ENCODE data around the gene GHRL.

GHRL gene

GRCh38 chr3:10292505-10293419 lies at the start of gene GHRL:
TSS of gene GHRL (minus strand) at chr3:10292947. CDS start at chr3:10290180, 2,767 bp downstream.
- DNase-seq (ENCODE audit: low spot score), result no peak

- no peak for DNase-seq (ENCODE audit: low spot score)
Observed at GRCh38 chr3:10341901-10342398, 49.2 kb upstream of the GHRL start.

GRCh38 chr3:10340476-10340875 lies 47.7 kb upstream of the GHRL start:
- DNase-seq (ENCODE audit: low spot score), result no peak

- DNase-seq (ENCODE audit: low spot score), result no peak
Observed at GRCh38 chr3:10340046-10340445, 47.3 kb upstream of the GHRL start.

- no peak for DNase-seq (ENCODE audit: low spot score)
Observed at GRCh38 chr3:10339376-10339955, 46.7 kb upstream of the GHRL start.

- DNase-seq (ENCODE audit: low spot score), result no peak
Observed at GRCh38 chr3:10338591-10339353, 46.0 kb upstream of the GHRL start.

GRCh38 chr3:10338164-10338470 lies 45.4 kb upstream of the GHRL start:
- no peak for DNase-seq (ENCODE audit: low spot score)

GRCh38 chr3:10337323-10338163 lies 44.8 kb upstream of the GHRL start:
- no peak for DNase-seq (ENCODE audit: low spot score)

- DNase-seq (ENCODE audit: low spot score), result no peak
Observed at GRCh38 chr3:10336761-10337160, 44.0 kb upstream of the GHRL start.

- no peak for DNase-seq (ENCODE audit: low spot score)
Observed at GRCh38 chr3:10335871-10336622, 43.3 kb upstream of the GHRL start.

GRCh38 chr3:10335190-10335738 lies 42.5 kb upstream of the GHRL start:
- DNase-seq (ENCODE audit: low spot score), result no peak

- no peak for DNase-seq (ENCODE audit: low spot score)
Observed at GRCh38 chr3:10334459-10334858, 41.7 kb upstream of the GHRL start.

- no peak for DNase-seq (ENCODE audit: low spot score)
Observed at GRCh38 chr3:10334042-10334441, 41.3 kb upstream of the GHRL start.

GRCh38 chr3:10333349-10333650 lies 40.6 kb upstream of the GHRL start:
- no peak for DNase-seq (ENCODE audit: low spot score)

GRCh38 chr3:10332481-10333348 lies 40.0 kb upstream of the GHRL start:
- DNase-seq (ENCODE audit: low spot score), result no peak

GRCh38 chr3:10331320-10331719 lies 38.6 kb upstream of the GHRL start:
- DNase-seq (ENCODE audit: low spot score), result no peak

- no peak for DNase-seq (ENCODE audit: low spot score)
Observed at GRCh38 chr3:10330319-10330718, 37.6 kb upstream of the GHRL start.

GRCh38 chr3:10329495-10330015 lies 36.8 kb upstream of the GHRL start:
- DNase-seq (ENCODE audit: low spot score), result no peak

- no peak for DNase-seq (ENCODE audit: low spot score)
Observed at GRCh38 chr3:10328460-10329071, 35.8 kb upstream of the GHRL start.

Data from CD4-positive, alpha-beta T cell treated with Interleukin-6 at 100 ng/mL for 8 hours (primary cell).